K562 (cell line): ENCODE measurements around the gene PLEKHA8. TPM values are rescaled to one million over a fixed set of nuclear protein-coding genes. Genes with fewer than 3 reads are reported as not detected.
A peak's percentile ranks its signal among the peaks of the same experiment; 100 is the strongest.

Source experiments
- CREB5 ChIP-seq: fragments of 250-450 bp; sonication (Bioruptor Pico); IDR thresholded peaks from 2 replicates; pipeline ENCODE4 v1.5.0; 2020; ENCODE audit warnings: mild to moderate bottlenecking
- DIDO1 ChIP-seq: fragments of 450-650 bp; IDR thresholded peaks from 2 replicates; pipeline ENCODE4 v1.6.1; 2016; ENCODE audit warnings: low read depth, missing biosample characterization, missing genetic modification characterization
- MED1 ChIP-seq: sonication (generic); formaldehyde crosslinking; IDR thresholded peaks from 2 replicates; pipeline ENCODE4 v1.8.1; 2023; ENCODE audit warnings: missing genetic modification reagents, borderline replicate concordance
- PRDM10 ChIP-seq: fragments of 450-650 bp; IDR thresholded peaks from 2 replicates; pipeline ENCODE4 v1.6.1; 2018; ENCODE audit not compliant: partially characterized antibody
- RNF2 ChIP-seq: sonication (generic); IDR thresholded peaks from 2 replicates; pipeline ENCODE4 v1.6.1; 2016
- SP2 ChIP-seq: IDR thresholded peaks from 2 replicates; pipeline ENCODE4 v1.6.1; 2011; ENCODE audit warnings: mild to moderate bottlenecking, low read depth, low read length, moderate library complexity; ENCODE audit not compliant: poor library complexity, severe bottlenecking; ENCODE audit errors: extremely low read depth
- SRF ChIP-seq, 2 experiments: fragments of 250-450, 450-650 bp in 1 of 2; sonication (Bioruptor Pico) in 1 of 2; sonication (generic) in 1 of 2; formaldehyde crosslinking; IDR thresholded peaks; 2 replicates each; pipeline versions ENCODE4 v1.5.0 to v1.5.1; 2020 to 2022; ENCODE audit warnings: mild to moderate bottlenecking in 1 of 2, missing genetic modification reagents in 1 of 2
- SRSF9 ChIP-seq: fragments of 200-400 bp; formaldehyde crosslinking; IDR thresholded peaks from 2 replicates; pipeline ENCODE4 v1.6.1; 2017; ENCODE audit warnings: low read depth, low read length, borderline replicate concordance
- TAF1 ChIP-seq: IDR thresholded peaks from 2 replicates; pipeline ENCODE4 v1.6.1; 2011; ENCODE audit warnings: mild to moderate bottlenecking, low read length, moderate library complexity; ENCODE audit not compliant: insufficient read depth, control insufficient read depth, severe bottlenecking; ENCODE audit errors: extremely low read depth
- TCF3 ChIP-seq: sonication (generic); formaldehyde crosslinking; IDR thresholded peaks from 2 replicates; pipeline ENCODE4 v1.4.0; 2020; ENCODE audit warnings: mild to moderate bottlenecking, missing genetic modification reagents
- ZFP30 ChIP-seq: fragments of 250-450 bp; sonication (Bioruptor Pico); IDR thresholded peaks from 2 replicates; pipeline ENCODE4 v1.8.0; 2022; ENCODE audit warnings: moderate library complexity, mild to moderate bottlenecking, inconsistent platforms, borderline replicate concordance
- ZKSCAN3 ChIP-seq: fragments of 250-450 bp; sonication (Bioruptor Pico); IDR thresholded peaks from 2 replicates; pipeline ENCODE4 v1.4.0; 2020
- ZNF23 ChIP-seq: fragments of 250-450 bp; sonication (Bioruptor Pico); IDR thresholded peaks from 2 replicates; pipeline ENCODE4 v1.4.0; 2020; ENCODE audit warnings: mild to moderate bottlenecking
- ZNF280B ChIP-seq: fragments of 250-450 bp; sonication (Bioruptor Pico); IDR thresholded peaks from 2 replicates; pipeline ENCODE4 v1.5.1; 2021; ENCODE audit warnings: mild to moderate bottlenecking
- ZNF518B ChIP-seq: fragments of 250-450 bp; sonication (Bioruptor Pico); IDR thresholded peaks from 2 replicates; pipeline ENCODE4 v1.5.0; 2021; ENCODE audit warnings: mild to moderate bottlenecking, moderate library complexity
- ZNF707 ChIP-seq: fragments of 250-450 bp; sonication (Bioruptor Pico); conservative IDR thresholded peaks from 2 replicates; pipeline ENCODE4 v1.8.0; 2022; ENCODE audit warnings: inconsistent platforms, mild to moderate bottlenecking, moderate library complexity
- polyA plus RNA-seq, 8 experiments: library from polyadenylated mRNA; depleted of rRNA in 4 of 8; stranded (reverse) in 5 of 8; unstranded in 3 of 8; fragments of >200 nt; fragmentation: Nextera tagmentation in 2 of 8; fragmentation: Illumina TruSeq in 1 of 8; extraction: Ambion mirVana in 2 of 8; extraction: Trizol in 1 of 8; gene quantifications; 2 replicates each; pipeline versions ENCODE4 v1.2.1 to v1.2.3, GENCODE V29; 2011 to 2014; ENCODE audit warnings: inconsistent platforms in 1 of 8, missing spikeins in 1 of 8
- total RNA-seq, 7 experiments: library from RNA; depleted of rRNA in 6 of 7; stranded (reverse); fragments of >200 nt in 6 of 7; fragmentation: Illumina TruSeq in 2 of 7; extraction: Trizol in 2 of 7; gene quantifications; 2 replicates each; pipeline versions ENCODE4 v1.2.1 to v1.2.3, GENCODE V29; 2011 to 2021; ENCODE audit warnings: low replicate concordance in 1 of 7

Gene PLEKHA8
- total and polyA plus RNA-seq, 9 of the 15 experiments (the other 6 are each of a cell fraction or from before 2014, with no cell fraction given) = 3.2 to 16.3 (median 11.8) TPM

GRCh38 chr7:30026229-30027064 is 1.8 kb upstream of the PLEKHA8 start, which contains the start of gene FKBP14 (continued):
- no peak for TF ChIP-seq CREB5 (CRISPR knock-in tag)
- TF ChIP-seq PRDM10 = peak; percentile 73
- TF ChIP-seq SP2 = peak; percentile 85
- TF ChIP-seq TAF1 = peak; percentile 68
- TF ChIP-seq DIDO1 (tag) = no peak; the same call in 1 of the 2 replicates
- no peak for TF ChIP-seq ZFP30 (CRISPR knock-in tag)
- no peak for TF ChIP-seq MED1 (CRISPR knock-in tag)
- TF ChIP-seq ZNF23 (CRISPR knock-in tag) = no peak
- no peak for TF ChIP-seq ZKSCAN3 (CRISPR knock-in tag)
- TF ChIP-seq TCF3 (CRISPR knock-in tag) = no peak; the same call in 1 of the 2 replicates
- TF ChIP-seq ZNF707 (CRISPR knock-in tag) = no peak
- no peak for TF ChIP-seq ZNF518B (CRISPR knock-in tag)
- TF ChIP-seq RNF2 = peak; percentile 87
- TF ChIP-seq SRSF9 = no peak
- no peak for TF ChIP-seq ZNF280B (CRISPR knock-in tag)
- peak in 1 of 2 experiments; percentile 12; a peak in 1 of 4 replicates for TF ChIP-seq SRF (CRISPR knock-in tag; IDR thresholded peaks at IDR 0.05)
